Measurements from ENCODE around the gene WNT8B. TPM values are rescaled to one million over a fixed set of nuclear protein-coding genes. Genes with fewer than 3 reads are reported as not detected.

The WNT8B gene, protein sequence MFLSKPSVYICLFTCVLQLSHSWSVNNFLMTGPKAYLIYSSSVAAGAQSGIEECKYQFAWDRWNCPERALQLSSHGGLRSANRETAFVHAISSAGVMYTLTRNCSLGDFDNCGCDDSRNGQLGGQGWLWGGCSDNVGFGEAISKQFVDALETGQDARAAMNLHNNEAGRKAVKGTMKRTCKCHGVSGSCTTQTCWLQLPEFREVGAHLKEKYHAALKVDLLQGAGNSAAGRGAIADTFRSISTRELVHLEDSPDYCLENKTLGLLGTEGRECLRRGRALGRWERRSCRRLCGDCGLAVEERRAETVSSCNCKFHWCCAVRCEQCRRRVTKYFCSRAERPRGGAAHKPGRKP
- total RNA-seq (not detected), polyA plus RNA-seq (not detected)
- long read RNA-seq, donor 1, result 0 reads
- long read RNA-seq, donor 2, result 0 reads
- long read RNA-seq, donor 3, result 0 reads
- long read RNA-seq, donor 4, result 0 reads
- long read RNA-seq, donor 5, result 0 reads
- long read RNA-seq, donor 6, result 0 reads
- long read RNA-seq, donor 7, result 0 reads
- long read RNA-seq, donor 8, result 0 reads
- long read RNA-seq, donor 9, partial matches to known transcripts, result 336 of 523 reads
- long read RNA-seq, donor 9, other reads (novel, unspliced or antisense), result 187 of 523 reads
- long read RNA-seq, donor 10, result 0 reads

DNA sequence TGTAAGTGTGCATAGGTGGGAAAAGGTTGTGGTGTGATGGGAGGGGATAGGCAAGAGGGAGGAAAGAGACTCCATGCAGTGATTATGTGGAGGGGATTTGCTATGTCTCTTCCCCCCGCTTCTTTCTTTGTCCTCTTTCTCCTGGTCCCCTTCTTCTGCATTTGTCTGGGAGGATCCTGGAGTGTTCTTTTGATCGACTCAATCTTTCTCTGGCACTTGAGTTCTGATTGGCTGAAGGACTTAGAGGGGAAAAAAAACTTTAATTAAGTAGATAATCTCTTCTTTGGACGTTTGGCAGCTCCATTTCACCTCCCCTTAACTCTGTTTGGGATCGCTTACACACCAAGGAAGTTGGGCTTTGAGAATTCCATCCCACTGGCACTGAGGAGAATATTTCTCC lies at the start of gene WNT8B:
WNT8B (plus strand) TSS at position 301 of the 400 bp plus-strand sequence. CDS start 160 bp downstream, outside the sequence.
- Histone ChIP-seq H3K9me3 (no peaks in the 10 kb centered on the region), H3K27me3 (peaks cover 0 to 14% (median 5%) of the 10 kb centered on the region in 3 donors), H3K4me1 (no peaks in the 10 kb centered on the region), H3K4me3 (no peak within 1 kb of the TSS), H3K27ac (no peak within 1 kb of the TSS), H3K36me3 (no peaks in the 10 kb centered on the region)
- no peak for DNase-seq
- WGBS, 5 donors, result 52 to 65% (median 59%) methylated on average over 4 of the region's 4 CpGs
- TF ChIP-seq, protein P1, sequence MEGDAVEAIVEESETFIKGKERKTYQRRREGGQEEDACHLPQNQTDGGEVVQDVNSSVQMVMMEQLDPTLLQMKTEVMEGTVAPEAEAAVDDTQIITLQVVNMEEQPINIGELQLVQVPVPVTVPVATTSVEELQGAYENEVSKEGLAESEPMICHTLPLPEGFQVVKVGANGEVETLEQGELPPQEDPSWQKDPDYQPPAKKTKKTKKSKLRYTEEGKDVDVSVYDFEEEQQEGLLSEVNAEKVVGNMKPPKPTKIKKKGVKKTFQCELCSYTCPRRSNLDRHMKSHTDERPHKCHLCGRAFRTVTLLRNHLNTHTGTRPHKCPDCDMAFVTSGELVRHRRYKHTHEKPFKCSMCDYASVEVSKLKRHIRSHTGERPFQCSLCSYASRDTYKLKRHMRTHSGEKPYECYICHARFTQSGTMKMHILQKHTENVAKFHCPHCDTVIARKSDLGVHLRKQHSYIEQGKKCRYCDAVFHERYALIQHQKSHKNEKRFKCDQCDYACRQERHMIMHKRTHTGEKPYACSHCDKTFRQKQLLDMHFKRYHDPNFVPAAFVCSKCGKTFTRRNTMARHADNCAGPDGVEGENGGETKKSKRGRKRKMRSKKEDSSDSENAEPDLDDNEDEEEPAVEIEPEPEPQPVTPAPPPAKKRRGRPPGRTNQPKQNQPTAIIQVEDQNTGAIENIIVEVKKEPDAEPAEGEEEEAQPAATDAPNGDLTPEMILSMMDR (IDR thresholded peaks at IDR 0.05), result no peak
- no peak for TF ChIP-seq POLR2A (IDR thresholded peaks at IDR 0.05)
- no peak for TF ChIP-seq EP300 (IDR thresholded peaks at IDR 0.05)
- TF ChIP-seq POLR2AphosphoS5 (IDR thresholded peaks at IDR 0.05), result no peak
- intact Hi-C loops (cut with DNase I; ENCODE audit: low total_unique reads), result no loop called here

DNA sequence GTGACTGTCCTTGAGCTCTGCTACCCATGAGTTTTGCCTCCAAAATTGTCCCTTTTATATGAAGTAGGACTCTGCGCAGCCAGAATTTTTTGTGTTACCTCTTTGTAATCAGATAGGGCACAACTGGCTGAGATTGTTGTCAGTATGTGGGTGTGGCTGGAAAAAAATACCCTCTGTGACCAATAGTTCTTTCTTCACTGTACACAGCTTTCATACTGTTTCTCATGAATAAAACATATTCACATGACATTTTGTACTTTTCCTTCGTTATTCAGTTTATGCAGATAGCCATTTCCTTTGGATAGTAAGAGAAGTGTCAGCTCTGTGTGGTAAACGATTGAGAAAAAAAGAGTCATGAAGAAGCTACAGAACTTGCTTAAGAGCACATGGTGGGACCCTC lies 49.6 kb upstream of the WNT8B start:
- H3K4me1 ChIP-seq, result no peaks in the 10 kb centered on the region
- no peak overlapping the region for H3K27ac ChIP-seq
- intact Hi-C loops (cut with DNase I; ENCODE audit: low total_unique reads), result no loop called here
- WGBS, 5 donors, result 61 to 76% (median 62%) methylated on average over 3 of the region's 3 CpGs
- DNase-seq, result no peak
- no peak overlapping the region for H3K4me3 ChIP-seq
- H3K9me3 ChIP-seq, result no peaks in the 10 kb centered on the region
- H3K36me3 ChIP-seq, result no peaks in the 10 kb centered on the region
- no peaks in the 10 kb centered on the region for H3K27me3 ChIP-seq
- TF ChIP-seq POLR2AphosphoS5 (IDR thresholded peaks at IDR 0.05), result no peak
- no peak for TF ChIP-seq EP300 (IDR thresholded peaks at IDR 0.05)
- TF ChIP-seq, protein P1 (IDR thresholded peaks at IDR 0.05), result no peak
- no peak for TF ChIP-seq POLR2A (IDR thresholded peaks at IDR 0.05)

DNA sequence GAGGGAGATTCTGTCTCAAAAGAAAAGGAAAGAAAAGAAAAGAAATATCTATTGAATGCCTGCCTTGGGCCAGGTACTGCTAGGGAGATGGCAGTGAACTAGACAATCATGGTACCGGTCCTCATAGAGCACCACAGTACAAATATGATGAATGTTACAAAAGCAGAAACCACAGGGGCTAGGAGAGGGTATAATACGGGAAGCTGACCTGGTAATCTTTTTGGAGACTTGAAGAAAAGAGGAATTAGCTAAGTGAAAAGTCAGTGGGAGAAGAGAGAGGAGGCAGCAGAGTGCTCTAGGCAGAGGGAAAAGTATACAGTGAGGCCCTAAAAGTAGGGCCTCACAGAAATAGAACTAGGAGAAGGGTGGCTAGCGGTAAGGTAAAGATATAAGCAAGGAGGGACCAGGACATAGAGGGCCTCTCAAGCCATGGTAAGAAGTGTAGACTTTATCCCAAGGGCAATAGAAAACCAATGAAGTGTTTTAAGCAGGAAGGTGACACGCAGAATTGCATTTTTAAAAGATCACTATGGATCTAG lies 42.8 kb upstream of the WNT8B start:
- 81 to 90% (median 83%) methylated on average over 4 of the region's 4 CpGs for WGBS, 5 donors
- Histone ChIP-seq H3K36me3 (no peaks in the 10 kb centered on the region), H3K4me1 (no peaks in the 10 kb centered on the region), H3K9me3 (no peaks in the 10 kb centered on the region), H3K4me3 (no peak overlapping the region), H3K27me3 (peaks cover 0 to 8% (median 0%) of the 10 kb centered on the region in 3 donors), H3K27ac (no peak overlapping the region)
- TF ChIP-seq, protein P1 (IDR thresholded peaks at IDR 0.05), result no peak
- TF ChIP-seq POLR2A (IDR thresholded peaks at IDR 0.05) (no peak), EP300 (IDR thresholded peaks at IDR 0.05) (no peak), POLR2AphosphoS5 (IDR thresholded peaks at IDR 0.05) (no peak)
- intact Hi-C loops (cut with DNase I; ENCODE audit: low total_unique reads), result no loop called here
- DNase-seq, result no peak

DNA sequence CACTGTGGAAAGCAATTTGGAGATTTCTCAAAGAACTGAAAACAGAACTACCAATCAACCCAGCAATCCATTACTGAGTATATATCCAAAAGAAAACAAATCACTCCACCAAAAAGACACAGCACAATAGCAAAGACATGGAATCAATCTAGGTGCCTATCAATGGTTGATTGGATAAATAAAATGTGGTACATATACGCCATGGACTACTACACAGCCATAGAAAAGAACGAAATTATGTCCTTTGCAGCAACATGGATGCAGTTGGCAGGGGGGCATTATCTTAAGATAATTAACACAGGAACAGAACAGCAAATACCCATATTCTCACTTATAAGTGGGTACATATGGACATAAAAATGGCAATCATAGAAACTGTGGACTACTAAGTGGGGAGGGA lies 35.4 kb upstream of the WNT8B start:
- no peak overlapping the region for H3K27ac ChIP-seq
- intact Hi-C loops (cut with DNase I; ENCODE audit: low total_unique reads), result no loop called here
- no peak for TF ChIP-seq POLR2AphosphoS5 (IDR thresholded peaks at IDR 0.05)
- DNase-seq, result no peak
- WGBS, 5 donors, result 88 to 99% (median 95%) methylated on average over 2 of the region's 2 CpGs
- H3K27me3 ChIP-seq, result no peaks in the 10 kb centered on the region
- H3K4me3 ChIP-seq, result no peak overlapping the region
- H3K36me3 ChIP-seq, result no peaks in the 10 kb centered on the region
- no peaks in the 10 kb centered on the region for H3K4me1 ChIP-seq
- no peaks in the 10 kb centered on the region for H3K9me3 ChIP-seq
